ENCODE measurements around the gene GPC6.

GRCh38 chr13:94199135-94199534 lies 972.5 kb downstream of the GPC6 start:
- no peak for TF ChIP-seq POLR2A (IDR thresholded peaks at IDR 0.05; ENCODE audit: extremely low read depth, insufficient read length)
- TF ChIP-seq CTCF (IDR thresholded peaks at IDR 0.05; ENCODE audit: low read depth, low read length) = no peak
- TF ChIP-seq MAX (IDR thresholded peaks at IDR 0.05; ENCODE audit: low read depth, low read length) = no peak
- no peak for TF ChIP-seq MYC (IDR thresholded peaks at IDR 0.05; ENCODE audit: low read depth, low read length)

All from NB4 (cell line).